H1 (cell line): Measurements from ENCODE around the gene ZNF771. TPM values are rescaled to one million over a fixed set of nuclear protein-coding genes. Genes with fewer than 3 reads are reported as not detected.

Source experiments
- CHD7 ChIP-seq: fragments of 300-600 bp; sonication (generic); IDR thresholded peaks from 2 replicates; pipeline ENCODE4 v1.7.1; 2012; ENCODE audit warnings: low read length, moderate library complexity, mild to moderate bottlenecking, inconsistent platforms; ENCODE audit not compliant: insufficient replicate concordance
- KDM5A ChIP-seq: fragments of 200-600 bp; IDR thresholded peaks from 2 replicates; pipeline ENCODE4 v1.7.1; 2012; ENCODE audit warnings: mild to moderate bottlenecking, low read length, inconsistent platforms, mixed read lengths
- MAFK ChIP-seq: IDR thresholded peaks from 2 replicates; pipeline ENCODE4 v1.6.1; 2012; ENCODE audit warnings: low read depth, mild to moderate bottlenecking, improper control_type of control experiment, low read length
- RNF2 ChIP-seq: fragments of 200-900, 300-1000 bp; sonication (generic); IDR thresholded peaks from 2 replicates; pipeline ENCODE4 v1.7.1; 2016; ENCODE audit warnings: borderline replicate concordance, low read depth, mild to moderate bottlenecking, antibody characterized with exemption, low read length; ENCODE audit not compliant: poor library complexity, severe bottlenecking; ENCODE audit errors: missing control alignments
- RXRA ChIP-seq: IDR thresholded peaks from 2 replicates; pipeline ENCODE4 v1.6.1; 2011; ENCODE audit warnings: low read depth, mild to moderate bottlenecking, low read length, moderate library complexity; ENCODE audit not compliant: insufficient read depth
- polyA plus RNA-seq, 7 experiments: library from polyadenylated mRNA; depleted of rRNA in 3 of 7; stranded (reverse) in 5 of 7; unstranded in 2 of 7; fragments of >200 nt in 5 of 7; fragments of 200-250 nt in 2 of 7; gene quantifications; 1 replicate in 5 of 7; 2 replicates in 1 of 7; 4 replicates in 1 of 7; pipeline versions ENCODE4 v1.2.1 to v1.2.3, GENCODE V29; 2011 to 2013; ENCODE audit warnings: missing spikeins in 2 of 7, mixed read lengths in 2 of 7
- total RNA-seq: library from RNA; stranded (reverse); fragmentation: NEBNext Ultra II Directional; extraction: Animal tissue kit (Norgen Biotek cat#: 25700); gene quantifications from 2 replicates; pipeline ENCODE4 v1.2.1, GENCODE V29; 2021

ZNF771 gene
- total and polyA plus RNA-seq, 2 of the 8 experiments (the other 6 are each of a cell fraction or from before 2014, with no cell fraction given): 10.6 to 15.7 TPM

DNA sequence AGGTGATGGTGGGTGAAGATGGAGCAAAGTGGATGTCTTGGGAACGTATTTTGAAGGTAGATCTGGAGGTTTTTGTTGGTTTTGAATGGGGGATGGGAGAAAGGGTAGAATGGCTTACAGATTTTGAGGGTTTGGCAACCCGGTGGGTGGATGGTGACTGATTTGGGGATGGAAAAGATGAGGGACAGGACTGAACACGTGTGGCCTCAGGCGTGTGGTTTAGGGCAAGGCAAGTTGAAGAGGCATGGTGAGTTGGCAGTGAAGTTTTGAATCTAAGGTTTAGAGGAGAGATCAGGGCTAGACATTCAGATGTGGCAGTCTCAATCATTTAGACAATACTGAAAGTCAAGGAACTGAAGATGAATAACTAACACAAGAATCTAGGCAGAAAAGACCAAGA is 27.4 kb downstream of the ZNF771 start (continued):
- TF ChIP-seq RNF2: no peak
- TF ChIP-seq KDM5A: no peak
- no peak for TF ChIP-seq RXRA
- TF ChIP-seq CHD7: no peak
- no peak for TF ChIP-seq MAFK
